HEK293 (cell line): ENCODE measurements around the gene GTSE1.

Source experiments
- CTCF ChIA-PET: fragments of 350-600 bp; formaldehyde crosslinking; extraction: SDS; loops from one replicate; lab custom pipeline; 2021; ENCODE audit warnings: antibody characterized with exemption; lab: Yijun Ruan, JAX
- POLR2A ChIA-PET: fragments of 300-600 bp; formaldehyde crosslinking; extraction: SDS; loops from one replicate; lab custom pipeline; 2020; ENCODE audit warnings: antibody characterized with exemption, inconsistent platforms; lab: Yijun Ruan, JAX
- H3K27ac ChIP-seq: fragments of 200-500 bp; sonication (Bioruptor generic); 2 replicates; pipeline ENCODE4 v1.5.1; 2014; ENCODE audit warnings: low read depth, low read length, control low read depth, inconsistent platforms; ENCODE audit errors: extremely low read depth
- H3K36me3 ChIP-seq, 2 experiments: fragments of 200-500 bp in 1 of 2; sonication (Bioruptor generic) in 1 of 2; 1 replicate in 1 of 2; 2 replicates in 1 of 2; pipeline ENCODE4 v1.5.1; 2014 to 2017; ENCODE audit warnings: inconsistent platforms in 2 of 2, low read length in 2 of 2; ENCODE audit not compliant: control insufficient read depth in 2 of 2, insufficient read depth in 1 of 2
- H3K4me1 ChIP-seq: fragments of 200-500 bp; sonication (Bioruptor generic); 2 replicates; pipeline ENCODE4 v1.5.1; 2014; ENCODE audit warnings: mild to moderate bottlenecking, low read length, inconsistent platforms; ENCODE audit not compliant: control insufficient read depth, insufficient read depth
- H3K4me3 ChIP-seq: 2 replicates; pipeline ENCODE4 v1.5.1; 2011; ENCODE audit warnings: low read depth, mild to moderate bottlenecking, control low read depth, low read length, moderate library complexity
- H3K9me3 ChIP-seq: fragments of 200-500 bp; sonication (Bioruptor generic); 2 replicates; pipeline ENCODE4 v1.5.1; 2014; ENCODE audit warnings: low read depth, low read length, inconsistent platforms; ENCODE audit not compliant: control insufficient read depth, insufficient read depth
- BCL11A ChIP-seq: fragments of 450-650 bp; formaldehyde crosslinking; IDR thresholded peaks from 2 replicates; pipeline ENCODE4 v1.5.1; 2016; ENCODE audit warnings: low read depth, missing biosample characterization, missing genetic modification characterization
- GFI1B ChIP-seq: fragments of 450-650 bp; formaldehyde crosslinking; IDR thresholded peaks from 2 replicates; pipeline ENCODE4 v1.5.1; 2016; ENCODE audit warnings: missing biosample characterization, missing genetic modification characterization
- GLI2 ChIP-seq: fragments of 450-650 bp; formaldehyde crosslinking; IDR thresholded peaks from 2 replicates; pipeline ENCODE4; 2017; ENCODE audit warnings: missing biosample characterization, missing genetic modification characterization, low read depth, borderline replicate concordance
- HOXC10 ChIP-seq: sonication (generic); formaldehyde crosslinking; IDR thresholded peaks from 2 replicates; pipeline ENCODE4 v1.8.1; 2023; ENCODE audit warnings: mild to moderate bottlenecking, missing genetic modification reagents
- KLF1 ChIP-seq: fragments of 450-650 bp; formaldehyde crosslinking; IDR thresholded peaks from 2 replicates; pipeline ENCODE4 v1.5.1; 2016; ENCODE audit warnings: missing biosample characterization, missing genetic modification characterization
- KLF16 ChIP-seq: fragments of 450-650 bp; formaldehyde crosslinking; IDR thresholded peaks from 2 replicates; pipeline ENCODE4 v1.5.1; 2017; ENCODE audit warnings: missing biosample characterization, missing genetic modification characterization
- OVOL3 ChIP-seq: fragments of 450-650 bp; formaldehyde crosslinking; IDR thresholded peaks from 2 replicates; pipeline ENCODE4 v1.5.1; 2016; ENCODE audit warnings: missing biosample characterization, missing genetic modification characterization
- SCRT1 ChIP-seq: fragments of 450-650 bp; formaldehyde crosslinking; IDR thresholded peaks from 2 replicates; pipeline ENCODE4 v1.5.1; 2016; ENCODE audit warnings: missing biosample characterization, missing genetic modification characterization, borderline replicate concordance
- SP3 ChIP-seq: fragments of 450-650 bp; formaldehyde crosslinking; IDR thresholded peaks from 2 replicates; pipeline ENCODE4 v1.5.1; 2016; ENCODE audit warnings: missing biosample characterization, missing genetic modification characterization
- TRIM28 ChIP-seq: IDR thresholded peaks from 2 replicates; pipeline ENCODE4 v1.6.1; 2011; ENCODE audit warnings: low read length, control low read depth, borderline replicate concordance
- ZEB2 ChIP-seq: fragments of 450-650 bp; formaldehyde crosslinking; IDR thresholded peaks from 2 replicates; pipeline ENCODE4 v1.5.1; 2016; ENCODE audit warnings: missing biosample characterization, missing genetic modification characterization
- ZNF112 ChIP-seq: fragments of 450-650 bp; formaldehyde crosslinking; IDR thresholded peaks from 2 replicates; pipeline ENCODE4 v1.5.0; 2017; ENCODE audit warnings: missing biosample characterization, missing genetic modification characterization
- ZNF121 ChIP-seq: fragments of 450-650 bp; formaldehyde crosslinking; IDR thresholded peaks from 2 replicates; pipeline ENCODE4 v1.5.1; 2016; ENCODE audit warnings: missing biosample characterization, missing genetic modification characterization
- ZNF133 ChIP-seq: fragments of 450-650 bp; formaldehyde crosslinking; IDR thresholded peaks from 2 replicates; pipeline ENCODE4 v1.5.1; 2016; ENCODE audit warnings: missing biosample characterization, missing genetic modification characterization
- ZNF184 ChIP-seq: fragments of 450-650 bp; IDR thresholded peaks from 2 replicates; pipeline ENCODE4 v1.5.1; 2018; ENCODE audit warnings: missing biosample characterization, mild to moderate bottlenecking, missing genetic modification characterization
- ZNF311 ChIP-seq: fragments of 450-650 bp; formaldehyde crosslinking; IDR thresholded peaks from 2 replicates; pipeline ENCODE4 v1.5.1; 2017; ENCODE audit warnings: missing biosample characterization, missing genetic modification characterization, borderline replicate concordance
- ZNF366 ChIP-seq: fragments of 450-650 bp; formaldehyde crosslinking; conservative IDR thresholded peaks from 2 replicates; pipeline ENCODE4 v1.5.1; 2016; ENCODE audit warnings: missing biosample characterization, missing genetic modification characterization
- ZNF521 ChIP-seq: fragments of 450-650 bp; formaldehyde crosslinking; IDR thresholded peaks from 2 replicates; pipeline ENCODE4 v1.5.1; 2017; ENCODE audit warnings: missing biosample characterization, mild to moderate bottlenecking, missing genetic modification characterization
- ZNF548 ChIP-seq: fragments of 450-650 bp; formaldehyde crosslinking; IDR thresholded peaks from 2 replicates; pipeline ENCODE4 v1.5.1; 2016; ENCODE audit warnings: missing biosample characterization, missing genetic modification characterization
- ZNF555 ChIP-seq: fragments of 450-650 bp; formaldehyde crosslinking; conservative IDR thresholded peaks from 2 replicates; pipeline ENCODE4 v1.5.1; 2017; ENCODE audit warnings: missing biosample characterization, mild to moderate bottlenecking, missing genetic modification characterization, inconsistent platforms
- ZNF561 ChIP-seq: fragments of 450-650 bp; IDR thresholded peaks from 2 replicates; pipeline ENCODE4 v1.5.1; 2018; ENCODE audit warnings: missing biosample characterization, missing genetic modification characterization, borderline replicate concordance
- ZNF621 ChIP-seq: fragments of 450-650 bp; formaldehyde crosslinking; IDR thresholded peaks from 2 replicates; pipeline ENCODE4 v1.5.1; 2017; ENCODE audit warnings: missing biosample characterization, missing genetic modification characterization
- ZNF654 ChIP-seq: fragments of 450-650 bp; formaldehyde crosslinking; IDR thresholded peaks from 2 replicates; pipeline ENCODE4 v1.5.1; 2016; ENCODE audit warnings: low read depth, missing biosample characterization, missing genetic modification characterization
- ZNF707 ChIP-seq: fragments of 450-650 bp; formaldehyde crosslinking; IDR thresholded peaks from 2 replicates; pipeline ENCODE4 v1.5.1; 2016; ENCODE audit warnings: missing biosample characterization, missing genetic modification characterization
- ZNF777 ChIP-seq: fragments of 450-650 bp; formaldehyde crosslinking; IDR thresholded peaks from 2 replicates; pipeline ENCODE4 v1.5.1; 2017; ENCODE audit warnings: missing biosample characterization, missing genetic modification characterization, borderline replicate concordance
- ZNF785 ChIP-seq: fragments of 450-650 bp; formaldehyde crosslinking; IDR thresholded peaks from 2 replicates; pipeline ENCODE4 v1.5.1; 2016; ENCODE audit warnings: missing biosample characterization, missing genetic modification characterization
- ZNF791 ChIP-seq: fragments of 450-650 bp; formaldehyde crosslinking; IDR thresholded peaks from 2 replicates; pipeline ENCODE4 v1.5.1; 2016; ENCODE audit warnings: missing biosample characterization, missing genetic modification characterization
- ZNF843 ChIP-seq: fragments of 450-650 bp; formaldehyde crosslinking; IDR thresholded peaks from 2 replicates; pipeline ENCODE4 v1.5.1; 2016; ENCODE audit warnings: missing biosample characterization, missing genetic modification characterization
- ZSCAN16 ChIP-seq: fragments of 450-650 bp; formaldehyde crosslinking; IDR thresholded peaks from 2 replicates; pipeline ENCODE4 v1.5.1; 2016; ENCODE audit warnings: missing biosample characterization, missing genetic modification characterization
- TF ChIP-seq, protein P1 (sequence below): fragments of 450-650 bp; formaldehyde crosslinking; IDR thresholded peaks from 2 replicates; pipeline ENCODE4 v1.5.1; 2016; ENCODE audit warnings: missing biosample characterization, missing genetic modification characterization
- TF ChIP-seq, protein P2 (sequence below): fragments of 450-650 bp; formaldehyde crosslinking; IDR thresholded peaks from 2 replicates; pipeline ENCODE4 v1.5.1; 2016; ENCODE audit warnings: missing biosample characterization, missing genetic modification characterization
- TF ChIP-seq, protein P3 (sequence below): IDR thresholded peaks from 2 replicates; pipeline ENCODE4 v1.6.1; 2011; ENCODE audit warnings: mild to moderate bottlenecking, low read depth, low read length, borderline replicate concordance

Gene GTSE1, protein sequence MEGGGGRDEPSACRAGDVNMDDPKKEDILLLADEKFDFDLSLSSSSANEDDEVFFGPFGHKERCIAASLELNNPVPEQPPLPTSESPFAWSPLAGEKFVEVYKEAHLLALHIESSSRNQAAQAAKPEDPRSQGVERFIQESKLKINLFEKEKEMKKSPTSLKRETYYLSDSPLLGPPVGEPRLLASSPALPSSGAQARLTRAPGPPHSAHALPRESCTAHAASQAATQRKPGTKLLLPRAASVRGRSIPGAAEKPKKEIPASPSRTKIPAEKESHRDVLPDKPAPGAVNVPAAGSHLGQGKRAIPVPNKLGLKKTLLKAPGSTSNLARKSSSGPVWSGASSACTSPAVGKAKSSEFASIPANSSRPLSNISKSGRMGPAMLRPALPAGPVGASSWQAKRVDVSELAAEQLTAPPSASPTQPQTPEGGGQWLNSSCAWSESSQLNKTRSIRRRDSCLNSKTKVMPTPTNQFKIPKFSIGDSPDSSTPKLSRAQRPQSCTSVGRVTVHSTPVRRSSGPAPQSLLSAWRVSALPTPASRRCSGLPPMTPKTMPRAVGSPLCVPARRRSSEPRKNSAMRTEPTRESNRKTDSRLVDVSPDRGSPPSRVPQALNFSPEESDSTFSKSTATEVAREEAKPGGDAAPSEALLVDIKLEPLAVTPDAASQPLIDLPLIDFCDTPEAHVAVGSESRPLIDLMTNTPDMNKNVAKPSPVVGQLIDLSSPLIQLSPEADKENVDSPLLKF

DNA sequence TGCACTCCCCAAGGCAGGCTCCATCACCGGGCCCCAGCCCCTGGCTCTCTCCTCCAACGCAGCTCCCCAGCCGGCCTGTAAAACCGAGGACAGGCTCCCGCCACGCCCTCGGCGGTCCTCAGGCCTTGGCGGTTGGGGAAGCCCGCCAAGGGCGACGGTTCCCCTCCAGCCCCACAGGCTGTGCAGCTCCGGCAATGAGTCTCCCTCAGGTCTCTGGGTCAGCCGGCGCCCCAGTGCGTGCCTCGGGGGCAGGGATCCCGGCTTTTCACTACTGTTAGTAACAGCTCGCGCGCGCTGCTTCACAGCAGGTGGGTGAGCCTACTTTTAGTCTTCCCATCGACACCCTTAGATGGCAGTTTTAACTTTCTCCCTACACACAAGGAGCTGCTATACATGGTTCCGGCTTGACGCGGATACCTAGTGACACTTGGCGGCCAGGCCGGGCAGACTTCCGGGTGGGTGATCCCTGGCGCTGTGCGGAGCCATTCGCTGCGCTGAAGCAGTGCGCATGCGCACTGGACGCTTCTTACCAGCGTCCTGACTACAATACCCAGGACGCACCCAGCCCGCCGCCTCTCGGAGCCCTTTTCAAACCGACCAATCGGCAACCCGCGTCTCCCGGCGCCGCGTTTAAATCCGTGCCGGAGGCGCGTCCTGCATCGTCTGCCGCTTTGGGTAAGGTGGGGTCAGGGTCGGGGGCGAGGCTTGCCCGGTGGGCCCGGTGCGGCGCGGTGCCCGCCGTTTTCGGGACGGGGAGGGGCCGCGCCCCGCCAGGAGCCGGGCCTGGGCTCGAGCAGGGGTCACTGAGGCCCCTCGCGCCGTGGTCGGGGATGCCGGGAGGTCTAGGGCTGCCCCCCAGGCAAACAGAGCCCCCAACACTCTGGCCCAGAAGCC is at the start of gene GTSE1:
Gene GTSE1 (plus strand): TSS at position 614 of the 894 bp plus-strand sequence. CDS start 531 bp downstream, outside the sequence.
- CTCF ChIA-PET: interaction anchor here (0.6 to 2.5 kb wide), 4 partner anchors 174 to 290 kb away, joined by 3 to 16 read pairs (median 3); no protein-coding TSS in a partner anchor
- peaks cover 41 to 53% of the 10 kb centered on the region in 2 experiments for H3K36me3 ChIP-seq
- H3K4me1 ChIP-seq: peaks cover 8% of the 10 kb centered on the region
- POLR2A ChIA-PET: interaction anchor here (0.6 to 3.1 kb wide), 17 partner anchors 8 to 792 kb away, joined by 3 to 17 read pairs (median 4); partner anchors contain the start of genes CDPF1, TRMU and TTC38
- H3K4me3 ChIP-seq: peak within 1 kb of the TSS; percentile 94
- peak within 1 kb of the TSS; percentile 81 for H3K27ac ChIP-seq
- H3K9me3 ChIP-seq: no peaks in the 10 kb centered on the region
- TF ChIP-seq ZNF843 (tag by site-specific recombination) (no peak), ZNF548 (tag by site-specific recombination) (no peak), ZNF561 (tag by site-specific recombination) (no peak), ZNF133 (tag by site-specific recombination) (no peak), BCL11A (0 out of 2 replicates have a peak, but pooled peaks have one; percentile 31), GFI1B (tag by site-specific recombination) (no peak), KLF16 (tag by site-specific recombination) (peak; percentile 69; the same call in 1 of the 2 replicates), ZNF707 (no peak), TRIM28 (no peak), SCRT1 (tag by site-specific recombination) (no peak), ZNF311 (no peak), ZNF184 (tag by site-specific recombination) (no peak), OVOL3 (tag by site-specific recombination) (no peak), ZEB2 (peak; percentile 49), GLI2 (tag by site-specific recombination) (no peak), HOXC10 (CRISPR knock-in tag) (no peak), ZNF112 (tag by site-specific recombination) (no peak), ZNF555 (tag by site-specific recombination) (no peak), ZNF621 (tag by site-specific recombination) (no peak), KLF1 (no peak), ZNF785 (tag by site-specific recombination) (no peak), ZNF366 (tag by site-specific recombination) (no peak), ZNF654 (tag by site-specific recombination) (no peak), ZNF777 (tag by site-specific recombination) (no peak), ZNF791 (tag by site-specific recombination) (no peak), ZNF121 (tag by site-specific recombination) (no peak), ZNF521 (tag by site-specific recombination) (no peak), SP3 (peak; percentile 91), ZSCAN16 (tag by site-specific recombination) (no peak)
- TF ChIP-seq, protein P1, sequence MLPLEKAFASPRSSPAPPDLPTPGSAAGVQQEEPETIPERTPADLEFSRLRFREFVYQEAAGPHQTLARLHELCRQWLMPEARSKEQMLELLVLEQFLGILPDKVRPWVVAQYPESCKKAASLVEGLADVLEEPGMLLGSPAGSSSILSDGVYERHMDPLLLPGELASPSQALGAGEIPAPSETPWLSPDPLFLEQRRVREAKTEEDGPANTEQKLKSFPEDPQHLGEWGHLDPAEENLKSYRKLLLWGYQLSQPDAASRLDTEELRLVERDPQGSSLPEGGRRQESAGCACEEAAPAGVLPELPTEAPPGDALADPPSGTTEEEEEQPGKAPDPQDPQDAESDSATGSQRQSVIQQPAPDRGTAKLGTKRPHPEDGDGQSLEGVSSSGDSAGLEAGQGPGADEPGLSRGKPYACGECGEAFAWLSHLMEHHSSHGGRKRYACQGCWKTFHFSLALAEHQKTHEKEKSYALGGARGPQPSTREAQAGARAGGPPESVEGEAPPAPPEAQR: 0 out of 2 replicates have a peak, but pooled peaks have one; percentile 49
- TF ChIP-seq, protein P2, sequence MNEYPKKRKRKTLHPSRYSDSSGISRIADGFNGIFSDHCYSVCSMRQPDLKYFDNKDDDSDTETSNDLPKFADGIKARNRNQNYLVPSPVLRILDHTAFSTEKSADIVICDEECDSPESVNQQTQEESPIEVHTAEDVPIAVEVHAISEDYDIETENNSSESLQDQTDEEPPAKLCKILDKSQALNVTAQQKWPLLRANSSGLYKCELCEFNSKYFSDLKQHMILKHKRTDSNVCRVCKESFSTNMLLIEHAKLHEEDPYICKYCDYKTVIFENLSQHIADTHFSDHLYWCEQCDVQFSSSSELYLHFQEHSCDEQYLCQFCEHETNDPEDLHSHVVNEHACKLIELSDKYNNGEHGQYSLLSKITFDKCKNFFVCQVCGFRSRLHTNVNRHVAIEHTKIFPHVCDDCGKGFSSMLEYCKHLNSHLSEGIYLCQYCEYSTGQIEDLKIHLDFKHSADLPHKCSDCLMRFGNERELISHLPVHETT: 0 out of 2 replicates have a peak, but pooled peaks have one; percentile 37
- TF ChIP-seq, protein P3, sequence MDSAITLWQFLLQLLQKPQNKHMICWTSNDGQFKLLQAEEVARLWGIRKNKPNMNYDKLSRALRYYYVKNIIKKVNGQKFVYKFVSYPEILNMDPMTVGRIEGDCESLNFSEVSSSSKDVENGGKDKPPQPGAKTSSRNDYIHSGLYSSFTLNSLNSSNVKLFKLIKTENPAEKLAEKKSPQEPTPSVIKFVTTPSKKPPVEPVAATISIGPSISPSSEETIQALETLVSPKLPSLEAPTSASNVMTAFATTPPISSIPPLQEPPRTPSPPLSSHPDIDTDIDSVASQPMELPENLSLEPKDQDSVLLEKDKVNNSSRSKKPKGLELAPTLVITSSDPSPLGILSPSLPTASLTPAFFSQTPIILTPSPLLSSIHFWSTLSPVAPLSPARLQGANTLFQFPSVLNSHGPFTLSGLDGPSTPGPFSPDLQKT: no peak
